ENCODE results near the gene VPS35L. TPM values are rescaled to one million over a fixed set of nuclear protein-coding genes. Genes with fewer than 3 reads are reported as not detected.

The VPS35L gene
- total and polyA plus RNA-seq, 2 of the 13 experiments (the other 11 are each of a cell fraction or from before 2014, with no cell fraction given) = 1.4 to 1.6 TPM

DNA sequence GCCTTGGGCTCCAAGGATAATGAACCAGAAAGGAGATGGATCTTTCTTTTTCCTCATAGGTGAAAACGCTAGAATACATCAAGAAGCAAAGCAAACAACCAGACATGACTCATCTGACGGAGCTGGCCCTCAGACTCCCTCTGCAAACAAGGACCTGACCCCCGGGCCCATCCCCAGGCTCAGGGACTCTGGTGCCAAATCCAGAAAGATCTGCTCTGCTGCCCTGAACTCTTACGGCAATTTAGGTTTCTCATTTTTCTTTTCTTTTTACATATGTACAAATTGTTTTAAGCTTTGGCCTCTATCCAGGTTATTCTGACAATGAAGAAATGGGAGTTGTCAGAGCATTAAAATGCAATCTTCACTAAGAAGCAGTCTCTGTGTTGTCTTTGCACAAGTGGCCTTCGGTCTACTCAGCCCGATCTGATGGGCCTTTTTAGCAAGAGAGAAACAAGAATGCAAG is 144.8 kb downstream of the VPS35L start (continued):
- TF ChIP-seq, protein P1, sequence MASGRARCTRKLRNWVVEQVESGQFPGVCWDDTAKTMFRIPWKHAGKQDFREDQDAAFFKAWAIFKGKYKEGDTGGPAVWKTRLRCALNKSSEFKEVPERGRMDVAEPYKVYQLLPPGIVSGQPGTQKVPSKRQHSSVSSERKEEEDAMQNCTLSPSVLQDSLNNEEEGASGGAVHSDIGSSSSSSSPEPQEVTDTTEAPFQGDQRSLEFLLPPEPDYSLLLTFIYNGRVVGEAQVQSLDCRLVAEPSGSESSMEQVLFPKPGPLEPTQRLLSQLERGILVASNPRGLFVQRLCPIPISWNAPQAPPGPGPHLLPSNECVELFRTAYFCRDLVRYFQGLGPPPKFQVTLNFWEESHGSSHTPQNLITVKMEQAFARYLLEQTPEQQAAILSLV (CRISPR knock-in tag; IDR thresholded peaks at IDR 0.05; ENCODE audit: borderline replicate concordance) = no peak
- TF ChIP-seq, protein P2, sequence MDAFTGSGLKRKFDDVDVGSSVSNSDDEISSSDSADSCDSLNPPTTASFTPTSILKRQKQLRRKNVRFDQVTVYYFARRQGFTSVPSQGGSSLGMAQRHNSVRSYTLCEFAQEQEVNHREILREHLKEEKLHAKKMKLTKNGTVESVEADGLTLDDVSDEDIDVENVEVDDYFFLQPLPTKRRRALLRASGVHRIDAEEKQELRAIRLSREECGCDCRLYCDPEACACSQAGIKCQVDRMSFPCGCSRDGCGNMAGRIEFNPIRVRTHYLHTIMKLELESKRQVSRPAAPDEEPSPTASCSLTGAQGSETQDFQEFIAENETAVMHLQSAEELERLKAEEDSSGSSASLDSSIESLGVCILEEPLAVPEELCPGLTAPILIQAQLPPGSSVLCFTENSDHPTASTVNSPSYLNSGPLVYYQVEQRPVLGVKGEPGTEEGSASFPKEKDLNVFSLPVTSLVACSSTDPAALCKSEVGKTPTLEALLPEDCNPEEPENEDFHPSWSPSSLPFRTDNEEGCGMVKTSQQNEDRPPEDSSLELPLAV (CRISPR knock-in tag; conservative IDR thresholded peaks at IDR 0.05; ENCODE audit: low read depth) = no peak
- TF ChIP-seq ZBTB1 (CRISPR knock-in tag; IDR thresholded peaks at IDR 0.05; ENCODE audit: borderline replicate concordance) (no peak), ZNF546 (CRISPR knock-in tag; conservative IDR thresholded peaks at IDR 0.05) (no peak), NR2F1 (CRISPR knock-in tag; IDR thresholded peaks at IDR 0.05) (peak; percentile 51 to 80; a peak in 3 of 4 replicates), ZNF207 (IDR thresholded peaks at IDR 0.05; ENCODE audit: borderline replicate concordance) (no peak), ZNF24 (IDR thresholded peaks at IDR 0.05) (no peak), RBM22 (optimal IDR thresholded peaks at IDR 0.05; ENCODE audit: low read length) (peak; percentile 50), ZNF33A (CRISPR knock-in tag; IDR thresholded peaks at IDR 0.05; ENCODE audit: borderline replicate concordance) (no peak), SMC3 (IDR thresholded peaks at IDR 0.05; ENCODE audit: low read length) (0 out of 2 replicates have a peak, but pooled peaks have one; percentile 3), ZNF570 (CRISPR knock-in tag; IDR thresholded peaks at IDR 0.05; ENCODE audit: borderline replicate concordance) (no peak)
- TF ChIP-seq, protein P3, sequence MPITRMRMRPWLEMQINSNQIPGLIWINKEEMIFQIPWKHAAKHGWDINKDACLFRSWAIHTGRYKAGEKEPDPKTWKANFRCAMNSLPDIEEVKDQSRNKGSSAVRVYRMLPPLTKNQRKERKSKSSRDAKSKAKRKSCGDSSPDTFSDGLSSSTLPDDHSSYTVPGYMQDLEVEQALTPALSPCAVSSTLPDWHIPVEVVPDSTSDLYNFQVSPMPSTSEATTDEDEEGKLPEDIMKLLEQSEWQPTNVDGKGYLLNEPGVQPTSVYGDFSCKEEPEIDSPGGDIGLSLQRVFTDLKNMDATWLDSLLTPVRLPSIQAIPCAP (CRISPR knock-in tag; IDR thresholded peaks at IDR 0.05; ENCODE audit: low read depth) = no peak
- TF ChIP-seq, protein P4, sequence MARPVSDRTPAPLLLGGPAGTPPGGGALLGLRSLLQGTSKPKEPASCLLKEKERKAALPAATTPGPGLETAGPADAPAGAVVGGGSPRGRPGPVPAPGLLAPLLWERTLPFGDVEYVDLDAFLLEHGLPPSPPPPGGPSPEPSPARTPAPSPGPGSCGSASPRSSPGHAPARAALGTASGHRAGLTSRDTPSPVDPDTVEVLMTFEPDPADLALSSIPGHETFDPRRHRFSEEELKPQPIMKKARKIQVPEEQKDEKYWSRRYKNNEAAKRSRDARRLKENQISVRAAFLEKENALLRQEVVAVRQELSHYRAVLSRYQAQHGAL (CRISPR knock-in tag; IDR thresholded peaks at IDR 0.05; ENCODE audit: not compliant biosample characterization) = no peak
- TF ChIP-seq, protein P5, sequence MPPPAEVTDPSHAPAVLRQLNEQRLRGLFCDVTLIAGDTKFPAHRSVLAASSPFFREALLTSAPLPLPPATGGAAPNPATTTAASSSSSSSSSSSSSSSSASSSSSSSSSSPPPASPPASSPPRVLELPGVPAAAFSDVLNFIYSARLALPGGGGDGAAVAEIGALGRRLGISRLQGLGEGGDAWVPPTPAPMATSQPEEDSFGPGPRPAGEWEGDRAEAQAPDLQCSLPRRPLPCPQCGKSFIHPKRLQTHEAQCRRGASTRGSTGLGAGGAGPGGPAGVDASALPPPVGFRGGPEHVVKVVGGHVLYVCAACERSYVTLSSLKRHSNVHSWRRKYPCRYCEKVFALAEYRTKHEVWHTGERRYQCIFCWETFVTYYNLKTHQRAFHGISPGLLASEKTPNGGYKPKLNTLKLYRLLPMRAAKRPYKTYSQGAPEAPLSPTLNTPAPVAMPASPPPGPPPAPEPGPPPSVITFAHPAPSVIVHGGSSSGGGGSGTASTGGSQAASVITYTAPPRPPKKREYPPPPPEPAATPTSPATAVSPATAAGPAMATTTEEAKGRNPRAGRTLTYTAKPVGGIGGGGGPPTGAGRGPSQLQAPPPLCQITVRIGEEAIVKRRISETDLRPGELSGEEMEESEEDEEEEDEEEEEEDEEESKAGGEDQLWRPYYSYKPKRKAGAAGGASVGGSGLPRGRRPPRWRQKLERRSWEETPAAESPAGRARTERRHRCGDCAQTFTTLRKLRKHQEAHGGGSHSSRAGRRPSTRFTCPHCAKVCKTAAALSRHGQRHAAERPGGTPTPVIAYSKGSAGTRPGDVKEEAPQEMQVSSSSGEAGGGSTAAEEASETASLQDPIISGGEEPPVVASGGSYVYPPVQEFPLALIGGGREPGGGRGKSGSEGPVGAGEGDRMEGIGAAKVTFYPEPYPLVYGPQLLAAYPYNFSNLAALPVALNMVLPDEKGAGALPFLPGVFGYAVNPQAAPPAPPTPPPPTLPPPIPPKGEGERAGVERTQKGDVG (CRISPR knock-in tag; IDR thresholded peaks at IDR 0.05; ENCODE audit: borderline replicate concordance) = no peak
- TF ChIP-seq, protein P6, sequence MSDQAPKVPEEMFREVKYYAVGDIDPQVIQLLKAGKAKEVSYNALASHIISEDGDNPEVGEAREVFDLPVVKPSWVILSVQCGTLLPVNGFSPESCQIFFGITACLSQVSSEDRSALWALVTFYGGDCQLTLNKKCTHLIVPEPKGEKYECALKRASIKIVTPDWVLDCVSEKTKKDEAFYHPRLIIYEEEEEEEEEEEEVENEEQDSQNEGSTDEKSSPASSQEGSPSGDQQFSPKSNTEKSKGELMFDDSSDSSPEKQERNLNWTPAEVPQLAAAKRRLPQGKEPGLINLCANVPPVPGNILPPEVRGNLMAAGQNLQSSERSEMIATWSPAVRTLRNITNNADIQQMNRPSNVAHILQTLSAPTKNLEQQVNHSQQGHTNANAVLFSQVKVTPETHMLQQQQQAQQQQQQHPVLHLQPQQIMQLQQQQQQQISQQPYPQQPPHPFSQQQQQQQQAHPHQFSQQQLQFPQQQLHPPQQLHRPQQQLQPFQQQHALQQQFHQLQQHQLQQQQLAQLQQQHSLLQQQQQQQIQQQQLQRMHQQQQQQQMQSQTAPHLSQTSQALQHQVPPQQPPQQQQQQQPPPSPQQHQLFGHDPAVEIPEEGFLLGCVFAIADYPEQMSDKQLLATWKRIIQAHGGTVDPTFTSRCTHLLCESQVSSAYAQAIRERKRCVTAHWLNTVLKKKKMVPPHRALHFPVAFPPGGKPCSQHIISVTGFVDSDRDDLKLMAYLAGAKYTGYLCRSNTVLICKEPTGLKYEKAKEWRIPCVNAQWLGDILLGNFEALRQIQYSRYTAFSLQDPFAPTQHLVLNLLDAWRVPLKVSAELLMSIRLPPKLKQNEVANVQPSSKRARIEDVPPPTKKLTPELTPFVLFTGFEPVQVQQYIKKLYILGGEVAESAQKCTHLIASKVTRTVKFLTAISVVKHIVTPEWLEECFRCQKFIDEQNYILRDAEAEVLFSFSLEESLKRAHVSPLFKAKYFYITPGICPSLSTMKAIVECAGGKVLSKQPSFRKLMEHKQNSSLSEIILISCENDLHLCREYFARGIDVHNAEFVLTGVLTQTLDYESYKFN (CRISPR knock-in tag; conservative IDR thresholded peaks at IDR 0.05) = peak; percentile 47; the same call in 1 of the 2 replicates
- TF ChIP-seq, protein P7, sequence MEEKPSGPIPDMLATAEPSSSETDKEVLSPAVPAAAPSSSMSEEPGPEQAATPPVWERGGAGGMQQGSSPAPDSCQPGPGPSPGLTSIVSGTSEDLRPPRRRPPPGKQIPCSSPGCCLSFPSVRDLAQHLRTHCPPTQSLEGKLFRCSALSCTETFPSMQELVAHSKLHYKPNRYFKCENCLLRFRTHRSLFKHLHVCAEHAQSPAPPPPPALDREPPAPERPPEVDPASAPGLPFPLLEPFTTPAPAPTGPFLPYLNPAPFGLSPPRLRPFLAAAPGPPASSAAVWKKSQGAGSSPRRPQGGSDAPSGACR (CRISPR knock-in tag; IDR thresholded peaks at IDR 0.05) = 0 out of 2 replicates have a peak, but pooled peaks have one; percentile 61

Data from HepG2 (cell line).